ENCODE data around the gene ANKRD22. TPM values are rescaled to one million over a fixed set of nuclear protein-coding genes. Genes with fewer than 3 reads are reported as not detected.

The ANKRD22 gene
- total and polyA plus RNA-seq, 2 donors (not counting 1 experiment from before 2014, with no cell fraction given): 0.09 TPM; not detected in 1

GRCh38 chr10:88781206-88781605 lies 70.4 kb downstream of the ANKRD22 start:
- no CpG with 5 or more reads among the region's 2 CpGs for WGBS (ENCODE audit: insufficient coverage)
- Histone ChIP-seq H3K36me3 (replicated peaks in 1 of 2; ENCODE audit: control extremely low read depth in 1 of 2, control insufficient read depth in 1 of 2, extremely low read depth in 1 of 2, insufficient read depth in 2 of 2, low read length in 1 of 2) (no peaks in the 10 kb centered on the region), H3K27ac (ENCODE audit: low read length in 2 of 2) (no peak overlapping the region), H3K9ac (ENCODE audit: low read length) (no peak overlapping the region), H3K9me3 (ENCODE audit: control extremely low read depth in 1 of 3, control insufficient read depth in 2 of 3, insufficient read depth in 1 of 3, low read length in 2 of 3) (no peaks in the 10 kb centered on the region), H2AFZ (ENCODE audit: insufficient read depth, low read depth, low read length, poor library complexity, severe bottlenecking) (no peak overlapping the region), H4K20me1 (ENCODE audit: control insufficient read depth, insufficient read depth, low read length, poor library complexity, severe bottlenecking) (no peaks in the 10 kb centered on the region), H3K27me3 (replicated peaks in 1 of 4; ENCODE audit: control extremely low read depth in 1 of 4, control insufficient read depth in 3 of 4, insufficient read depth in 4 of 4, low read length in 3 of 4) (no peaks in the 10 kb centered on the region), H3K4me3 (ENCODE audit: control extremely low read depth in 1 of 5, extremely low read depth in 1 of 5, insufficient read depth in 1 of 5, low read depth in 2 of 5, low read length in 4 of 5) (no peak overlapping the region), H3K4me2 (replicated peaks; ENCODE audit: low read depth, low read length, poor library complexity, severe bottlenecking) (no peak overlapping the region), H3K79me2 (ENCODE audit: control insufficient read depth, insufficient read depth, low read length) (no peaks in the 10 kb centered on the region), H3K4me1 (ENCODE audit: control insufficient read depth in 2 of 2, insufficient read depth in 2 of 2, low read length in 2 of 2) (no peaks in the 10 kb centered on the region)
- ChIA-PET POLR2A (no interaction called here), CTCF (interaction anchor here (0.7 kb wide), 1 partner anchor 1111 kb away, joined by 3 read pairs; no protein-coding TSS in a partner anchor)
- Mint-ChIP-seq H3K4me1 (no peaks in the 10 kb centered on the region), H3K9me3 (ENCODE audit: insufficient read depth) (no peaks in the 10 kb centered on the region), H3K4me3 (no peak overlapping the region), H3K27me3 (peaks cover 3% of the 10 kb centered on the region), H3K27ac (no peak overlapping the region)
- TF ChIP-seq, protein P1, sequence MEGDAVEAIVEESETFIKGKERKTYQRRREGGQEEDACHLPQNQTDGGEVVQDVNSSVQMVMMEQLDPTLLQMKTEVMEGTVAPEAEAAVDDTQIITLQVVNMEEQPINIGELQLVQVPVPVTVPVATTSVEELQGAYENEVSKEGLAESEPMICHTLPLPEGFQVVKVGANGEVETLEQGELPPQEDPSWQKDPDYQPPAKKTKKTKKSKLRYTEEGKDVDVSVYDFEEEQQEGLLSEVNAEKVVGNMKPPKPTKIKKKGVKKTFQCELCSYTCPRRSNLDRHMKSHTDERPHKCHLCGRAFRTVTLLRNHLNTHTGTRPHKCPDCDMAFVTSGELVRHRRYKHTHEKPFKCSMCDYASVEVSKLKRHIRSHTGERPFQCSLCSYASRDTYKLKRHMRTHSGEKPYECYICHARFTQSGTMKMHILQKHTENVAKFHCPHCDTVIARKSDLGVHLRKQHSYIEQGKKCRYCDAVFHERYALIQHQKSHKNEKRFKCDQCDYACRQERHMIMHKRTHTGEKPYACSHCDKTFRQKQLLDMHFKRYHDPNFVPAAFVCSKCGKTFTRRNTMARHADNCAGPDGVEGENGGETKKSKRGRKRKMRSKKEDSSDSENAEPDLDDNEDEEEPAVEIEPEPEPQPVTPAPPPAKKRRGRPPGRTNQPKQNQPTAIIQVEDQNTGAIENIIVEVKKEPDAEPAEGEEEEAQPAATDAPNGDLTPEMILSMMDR (IDR thresholded peaks at IDR 0.05): no peak
- no peak for TF ChIP-seq EZH2 (IDR thresholded peaks at IDR 0.05; ENCODE audit: borderline replicate concordance, insufficient read depth, low read depth, low read length, poor library complexity, severe bottlenecking)
- intact Hi-C loops (cut with micrococcal nuclease): no loop called here
- DNase-seq (no peak), ATAC-seq (ENCODE audit: low read depth) (no peak)

Other genes starting within 250 kb of the ANKRD22 start
- gene LIPF, start 187.4 kb downstream of the ANKRD22 start, total RNA-seq: not detected in 2 replicates
- not detected in 2 replicates for gene LIPF, start 187.4 kb downstream of the ANKRD22 start, polyA plus RNA-seq
- not detected in 2 replicates for gene LIPK, start 145.6 kb downstream of the ANKRD22 start, total RNA-seq
- gene LIPK, start 145.6 kb downstream of the ANKRD22 start, polyA plus RNA-seq: not detected in 2 replicates
- not detected in 2 replicates for gene LIPN, start 91.8 kb downstream of the ANKRD22 start, total RNA-seq
- 0.12 TPM in 1 of 2 replicates, not detected in the other for gene LIPN, start 91.8 kb downstream of the ANKRD22 start, polyA plus RNA-seq
- gene LIPM, start 49.1 kb downstream of the ANKRD22 start, total RNA-seq: not detected in 2 replicates
- not detected in 2 replicates for gene LIPM, start 49.1 kb downstream of the ANKRD22 start, polyA plus RNA-seq
- gene STAMBPL1, start 28.4 kb upstream of the ANKRD22 start, total RNA-seq: 56.7 and 64.2 TPM in 2 replicates
- gene STAMBPL1, start 28.4 kb upstream of the ANKRD22 start, polyA plus RNA-seq: 33.8 and 50.3 TPM in 2 replicates
- gene ACTA2, start 100.9 kb upstream of the ANKRD22 start, total RNA-seq: 1.6 and 1.8 TPM in 2 replicates
- 0.69 and 3.7 TPM in 2 replicates for gene ACTA2, start 100.9 kb upstream of the ANKRD22 start, polyA plus RNA-seq
- gene FAS, start 139.0 kb upstream of the ANKRD22 start, total RNA-seq: 11.5 and 13.7 TPM in 2 replicates
- 8.0 and 12.4 TPM in 2 replicates for gene FAS, start 139.0 kb upstream of the ANKRD22 start, polyA plus RNA-seq